ENCODE data around the gene OR52A1. TPM values are rescaled to one million over a fixed set of nuclear protein-coding genes. Genes with fewer than 3 reads are reported as not detected.
"Not testable (repeated sequence)": the region's sequence is repeated elsewhere in the genome, so short reads cannot be mapped to it uniquely, and the experiment has no call there.

OR52A1 gene
- total and polyA plus RNA-seq, 4 donors, result not detected

- H3K27ac ChIP-seq (ENCODE audit: low read depth in 1 of 2, low read length in 1 of 2), result no peak overlapping the region
- H3K4me1 ChIP-seq (ENCODE audit: control insufficient read depth in 5 of 5, insufficient read depth in 5 of 5, low read length in 5 of 5), result no peaks in the 10 kb centered on the region
- H3K9ac ChIP-seq (ENCODE audit: insufficient read depth in 1 of 2, low read length in 2 of 2), result no peak overlapping the region
- no peaks in the 10 kb centered on the region for H3K36me3 ChIP-seq (ENCODE audit: control insufficient read depth in 4 of 4, insufficient read depth in 4 of 4, low read length in 4 of 4)
- DNase-seq, result no peak
- no peak for ATAC-seq (ENCODE audit: insufficient read depth, low FRiP score)
- H3K4me3 ChIP-seq, result no peak overlapping the region
- no peaks in the 10 kb centered on the region for H3K9me3 ChIP-seq (ENCODE audit: control insufficient read depth in 4 of 4, insufficient read depth in 3 of 4, low read length in 3 of 4)
- 64 to 74% methylated on average over 2 of the region's 2 CpGs for WGBS, 2 donors
- no peak for TF ChIP-seq CTCF (IDR thresholded peaks at IDR 0.05; ENCODE audit: control extremely low read depth, extremely low read depth)
- no peaks in the 10 kb centered on the region for H3K27me3 ChIP-seq (ENCODE audit: control insufficient read depth in 3 of 3, insufficient read depth in 3 of 3, low read length in 2 of 3)
Observed at GRCh38 chr11:5171856-5172255, 17.3 kb upstream of the OR52A1 start.

DNA sequence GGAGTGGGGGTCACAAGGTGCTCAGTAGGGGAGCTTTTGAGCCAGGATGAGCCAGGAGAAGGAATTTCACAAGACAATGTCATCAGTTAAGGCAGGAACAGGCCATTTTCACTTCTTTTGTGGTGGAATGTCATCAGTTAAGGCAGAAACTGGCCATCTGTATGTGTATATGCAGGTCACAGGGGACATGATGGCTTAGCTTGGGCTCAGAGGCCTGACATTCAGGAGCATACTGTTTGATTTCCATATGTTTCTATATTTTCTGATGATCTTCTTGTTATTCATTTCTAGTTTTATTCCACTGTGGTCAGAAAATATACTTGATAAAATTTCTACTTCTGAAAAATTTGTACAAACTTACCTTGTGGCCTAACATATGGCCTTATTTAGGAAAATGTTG lies 11.3 kb upstream of the OR52A1 start:
- H3K4me1 ChIP-seq (ENCODE audit: control insufficient read depth in 5 of 5, insufficient read depth in 5 of 5, low read length in 5 of 5); H3K4me3 ChIP-seq; ATAC-seq (ENCODE audit: insufficient read depth, low FRiP score); H3K27ac ChIP-seq (ENCODE audit: low read depth in 1 of 2, low read length in 1 of 2); H3K27me3 ChIP-seq (ENCODE audit: control insufficient read depth in 3 of 3, insufficient read depth in 3 of 3, low read length in 2 of 3); H3K9me3 ChIP-seq (ENCODE audit: control insufficient read depth in 4 of 4, insufficient read depth in 3 of 4, low read length in 3 of 4); H3K36me3 ChIP-seq (ENCODE audit: control insufficient read depth in 4 of 4, insufficient read depth in 4 of 4, low read length in 4 of 4); DNase-seq; H3K9ac ChIP-seq (ENCODE audit: insufficient read depth in 1 of 2, low read length in 2 of 2): not testable (repeated sequence)

DNA sequence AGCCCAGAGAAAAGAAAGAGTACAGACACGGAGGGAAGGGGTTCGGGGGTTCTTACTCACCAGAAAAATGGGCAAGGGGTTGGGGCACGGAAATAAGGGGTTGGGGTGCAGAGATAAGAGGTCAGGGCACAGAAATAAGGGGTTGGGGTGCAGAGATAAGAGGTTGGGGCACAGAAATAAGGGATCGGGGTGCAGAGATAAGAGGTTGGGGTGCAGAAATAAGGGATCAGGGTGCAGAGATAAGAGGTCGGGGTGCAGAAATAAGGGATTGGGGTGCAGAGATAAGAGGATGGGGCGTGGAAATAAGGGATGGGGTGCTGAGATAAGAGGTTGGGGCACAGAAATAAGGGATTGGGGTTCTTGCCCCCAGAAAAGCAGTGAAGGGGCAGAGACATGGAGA lies 10.2 kb upstream of the OR52A1 start:
- H3K27me3 ChIP-seq (ENCODE audit: control insufficient read depth in 3 of 3, insufficient read depth in 3 of 3, low read length in 2 of 3); H3K9me3 ChIP-seq (ENCODE audit: control insufficient read depth in 4 of 4, insufficient read depth in 3 of 4, low read length in 3 of 4); H3K4me3 ChIP-seq; ATAC-seq (ENCODE audit: insufficient read depth, low FRiP score); DNase-seq; H3K36me3 ChIP-seq (ENCODE audit: control insufficient read depth in 4 of 4, insufficient read depth in 4 of 4, low read length in 4 of 4); H3K9ac ChIP-seq (ENCODE audit: insufficient read depth in 1 of 2, low read length in 2 of 2); H3K27ac ChIP-seq (ENCODE audit: low read depth in 1 of 2, low read length in 1 of 2); H3K4me1 ChIP-seq (ENCODE audit: control insufficient read depth in 5 of 5, insufficient read depth in 5 of 5, low read length in 5 of 5): not testable (repeated sequence)
- WGBS, 2 donors, result 76 to 83% methylated on average over 6 of the region's 6 CpGs

- H3K4me3 ChIP-seq; H3K27me3 ChIP-seq (ENCODE audit: control insufficient read depth in 3 of 3, insufficient read depth in 3 of 3, low read length in 2 of 3); H3K9ac ChIP-seq (ENCODE audit: insufficient read depth in 1 of 2, low read length in 2 of 2); H3K27ac ChIP-seq (ENCODE audit: low read depth in 1 of 2, low read length in 1 of 2); ATAC-seq (ENCODE audit: insufficient read depth, low FRiP score); H3K4me1 ChIP-seq (ENCODE audit: control insufficient read depth in 5 of 5, insufficient read depth in 5 of 5, low read length in 5 of 5); DNase-seq; H3K36me3 ChIP-seq (ENCODE audit: control insufficient read depth in 4 of 4, insufficient read depth in 4 of 4, low read length in 4 of 4); H3K9me3 ChIP-seq (ENCODE audit: control insufficient read depth in 4 of 4, insufficient read depth in 3 of 4, low read length in 3 of 4): not testable (repeated sequence)
- no CpG with 5 or more reads among the region's 1 CpG for WGBS, 2 donors
Observed at GRCh38 chr11:5161045-5161444, 6.5 kb upstream of the OR52A1 start.

GRCh38 chr11:5160217-5160616 lies 5.7 kb upstream of the OR52A1 start:
- not testable (repeated sequence) for H3K4me1 ChIP-seq (ENCODE audit: control insufficient read depth in 5 of 5, insufficient read depth in 5 of 5, low read length in 5 of 5); H3K9me3 ChIP-seq (ENCODE audit: control insufficient read depth in 4 of 4, insufficient read depth in 3 of 4, low read length in 3 of 4); H3K27me3 ChIP-seq (ENCODE audit: control insufficient read depth in 3 of 3, insufficient read depth in 3 of 3, low read length in 2 of 3); H3K9ac ChIP-seq (ENCODE audit: insufficient read depth in 1 of 2, low read length in 2 of 2); DNase-seq; ATAC-seq (ENCODE audit: insufficient read depth, low FRiP score); H3K4me3 ChIP-seq; H3K27ac ChIP-seq (ENCODE audit: low read depth in 1 of 2, low read length in 1 of 2); H3K36me3 ChIP-seq (ENCODE audit: control insufficient read depth in 4 of 4, insufficient read depth in 4 of 4, low read length in 4 of 4)
- WGBS, 2 donors, result 78 to 85% methylated on average over 4 of the region's 4 CpGs
